ENCODE results near the gene TPSAB1. TPM values are rescaled to one million over a fixed set of nuclear protein-coding genes. Genes with fewer than 3 reads are reported as not detected.
"Not testable (repeated sequence)": the region's sequence is repeated elsewhere in the genome, so short reads cannot be mapped to it uniquely, and the experiment has no call there.

TPSAB1 gene
- total RNA-seq, 2 experiments from 2014 or later, result not detected

DNA sequence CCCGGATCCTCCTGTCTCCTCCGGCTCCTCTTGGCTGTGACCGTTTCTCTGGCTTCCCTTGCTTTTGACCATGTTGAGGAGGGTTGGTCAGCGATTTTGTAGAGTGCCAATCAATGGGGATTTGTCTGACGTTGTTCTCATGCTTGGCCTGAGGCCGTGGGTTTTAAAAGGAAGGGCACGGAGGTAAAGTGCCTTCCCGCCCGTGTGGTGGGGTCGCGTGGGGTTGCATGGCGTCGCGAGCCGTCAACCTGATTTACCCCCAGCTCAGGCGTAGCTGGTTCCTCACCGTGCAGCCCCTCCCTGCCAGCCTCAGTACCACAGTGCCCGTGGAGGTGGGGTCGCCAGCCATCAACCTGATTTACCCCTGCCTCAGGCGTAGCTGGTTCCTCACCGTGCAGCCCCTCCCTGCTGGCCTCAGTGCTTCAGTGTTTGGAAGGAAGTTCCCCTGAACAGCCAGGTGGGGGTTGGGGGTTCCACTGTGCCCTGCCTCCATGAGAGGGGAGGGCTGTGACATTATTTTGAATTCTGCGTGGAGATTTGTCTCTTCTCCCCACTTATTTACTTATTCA is 5.0 kb downstream of the TPSAB1 start:
- H3K27ac Mint-ChIP-seq, result no peak overlapping the region
- no peak overlapping the region for H3K4me3 Mint-ChIP-seq
- H3K4me1 Mint-ChIP-seq, result no peaks in the 10 kb centered on the region
- no peak for DNase-seq
- peaks cover 24% of the 10 kb centered on the region for H3K27me3 Mint-ChIP-seq
- no peaks in the 10 kb centered on the region for H3K36me3 Mint-ChIP-seq
- no peaks in the 10 kb centered on the region for H3K9me3 Mint-ChIP-seq

DNA sequence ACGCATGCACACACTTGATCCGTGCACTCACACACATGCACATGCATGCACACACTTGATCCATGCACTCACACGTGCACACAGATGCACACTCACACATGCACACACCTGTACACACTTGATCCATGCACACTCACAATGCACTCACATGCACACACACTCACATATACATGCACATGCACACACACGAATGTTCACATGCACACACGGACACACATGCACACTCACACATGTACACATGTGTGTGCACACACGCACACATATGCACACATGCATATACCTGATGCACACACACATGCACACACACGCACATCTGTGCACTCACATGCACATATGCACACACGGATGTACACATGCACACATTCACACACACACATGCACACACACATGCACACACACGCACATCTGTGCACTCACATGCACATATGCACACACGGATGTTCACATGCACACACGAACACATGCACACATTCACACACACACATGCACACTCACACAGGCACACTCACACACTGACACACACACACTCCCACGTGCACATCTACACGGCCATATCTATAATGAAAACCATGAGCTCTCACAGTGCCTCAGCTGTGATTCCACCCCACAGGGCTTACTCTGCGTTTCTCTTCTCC is 7.5 kb downstream of the TPSAB1 start:
- not testable (repeated sequence) for DNase-seq, H3K4me1 Mint-ChIP-seq, H3K27ac Mint-ChIP-seq, H3K4me3 Mint-ChIP-seq, H3K9me3 Mint-ChIP-seq, H3K36me3 Mint-ChIP-seq
- H3K27me3 Mint-ChIP-seq, result peaks cover 24% of the 10 kb centered on the region

DNA sequence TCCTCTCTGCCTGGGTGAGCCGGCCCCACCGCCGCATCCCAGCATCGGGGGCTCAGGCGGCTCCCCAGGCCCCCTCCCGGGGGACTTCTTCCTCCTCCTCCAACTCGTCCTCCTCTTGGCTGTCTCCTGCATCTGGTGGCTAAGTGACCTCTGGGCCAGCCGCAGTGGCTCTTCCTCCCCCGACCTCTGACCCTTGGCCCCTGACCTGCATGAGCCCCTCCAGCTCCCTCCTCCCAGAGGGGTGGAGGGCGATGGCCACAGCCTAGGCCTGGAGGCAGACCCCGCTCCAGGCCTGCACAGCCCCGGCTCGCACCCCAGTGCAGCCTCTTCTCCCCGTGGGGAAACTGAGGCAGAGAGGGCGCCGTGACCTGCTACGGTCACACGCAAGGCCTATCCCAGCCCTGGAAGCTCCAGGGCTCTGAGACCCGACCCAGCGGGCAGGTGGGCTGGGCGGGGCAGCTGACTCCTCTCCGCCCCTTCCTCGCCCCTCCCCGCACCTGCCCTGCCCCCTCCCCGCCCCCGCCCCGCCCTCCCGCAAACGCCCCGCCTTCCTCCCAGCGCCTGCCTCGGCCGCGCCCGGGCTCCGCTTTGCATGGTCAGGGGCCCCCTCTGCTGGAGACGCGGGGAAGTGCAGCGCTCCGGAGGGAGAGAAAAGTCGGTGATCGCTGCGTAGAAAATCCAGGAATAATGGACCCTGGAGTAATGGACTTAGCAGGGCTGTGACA is 8.7 kb downstream of the TPSAB1 start:
- H3K9me3 Mint-ChIP-seq, H3K4me3 Mint-ChIP-seq, H3K36me3 Mint-ChIP-seq, DNase-seq, H3K27ac Mint-ChIP-seq, H3K4me1 Mint-ChIP-seq: not testable (repeated sequence)
- peaks cover 24% of the 10 kb centered on the region for H3K27me3 Mint-ChIP-seq

DNA sequence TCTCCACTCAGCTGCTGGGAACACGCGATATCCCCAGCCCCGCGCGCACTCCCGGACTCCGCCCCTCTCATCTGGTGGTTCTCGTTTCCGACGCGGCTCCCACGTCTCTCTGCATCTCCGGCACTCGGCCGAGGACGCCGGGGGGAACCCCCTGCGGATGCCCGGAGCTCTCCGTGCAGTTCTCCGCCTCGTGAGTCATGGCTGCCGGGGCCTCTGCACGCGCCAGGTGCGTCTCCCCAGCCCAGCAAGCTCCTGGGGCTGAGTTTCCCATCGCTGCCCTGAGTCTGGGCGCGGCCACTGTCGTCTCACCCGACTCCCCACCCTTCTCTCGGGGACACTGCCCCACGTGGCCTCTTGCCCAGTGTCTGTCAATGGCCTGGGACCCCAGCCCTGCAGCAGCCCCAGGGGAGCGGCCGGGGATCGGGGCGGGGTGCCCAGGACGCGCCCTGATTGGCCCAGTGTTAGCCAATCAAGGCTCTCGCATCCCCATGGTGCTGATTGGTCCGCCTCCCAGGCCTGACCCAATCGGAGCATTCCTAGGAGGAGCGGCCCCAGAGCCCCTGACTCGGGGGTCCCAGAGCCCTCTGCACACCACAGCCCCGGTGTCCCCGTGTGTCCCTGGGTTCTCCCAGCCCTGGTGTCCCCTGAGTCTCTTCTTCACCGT is 13.3 kb downstream of the TPSAB1 start:
- not testable (repeated sequence) for H3K27me3 Mint-ChIP-seq, H3K27ac Mint-ChIP-seq, H3K4me3 Mint-ChIP-seq, DNase-seq, H3K9me3 Mint-ChIP-seq, H3K36me3 Mint-ChIP-seq, H3K4me1 Mint-ChIP-seq

DNA sequence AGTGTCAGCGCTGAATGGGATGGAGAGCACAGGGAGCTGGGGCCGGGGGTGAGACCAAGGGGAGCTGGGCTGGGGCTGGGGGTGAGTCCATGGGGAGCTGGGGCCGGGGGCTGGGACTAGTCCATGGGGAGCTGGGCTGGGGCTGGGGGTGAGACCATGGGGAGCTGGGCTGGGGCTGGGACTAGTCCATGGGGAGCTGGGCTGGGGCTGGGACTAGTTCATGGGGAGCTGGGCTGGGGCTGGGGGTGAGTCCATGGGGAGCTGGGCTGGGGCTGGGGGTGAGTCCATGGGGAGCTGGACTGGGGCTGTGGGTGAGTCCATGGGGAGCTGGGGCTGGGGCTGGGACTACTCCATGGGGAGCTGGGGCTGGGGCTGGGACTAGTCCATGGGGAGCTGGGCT is 14.3 kb downstream of the TPSAB1 start:
- peaks cover 12% of the 10 kb centered on the region for H3K27me3 Mint-ChIP-seq
- H3K36me3 Mint-ChIP-seq, H3K4me3 Mint-ChIP-seq, H3K27ac Mint-ChIP-seq, H3K9me3 Mint-ChIP-seq, H3K4me1 Mint-ChIP-seq, DNase-seq: not testable (repeated sequence)

DNA sequence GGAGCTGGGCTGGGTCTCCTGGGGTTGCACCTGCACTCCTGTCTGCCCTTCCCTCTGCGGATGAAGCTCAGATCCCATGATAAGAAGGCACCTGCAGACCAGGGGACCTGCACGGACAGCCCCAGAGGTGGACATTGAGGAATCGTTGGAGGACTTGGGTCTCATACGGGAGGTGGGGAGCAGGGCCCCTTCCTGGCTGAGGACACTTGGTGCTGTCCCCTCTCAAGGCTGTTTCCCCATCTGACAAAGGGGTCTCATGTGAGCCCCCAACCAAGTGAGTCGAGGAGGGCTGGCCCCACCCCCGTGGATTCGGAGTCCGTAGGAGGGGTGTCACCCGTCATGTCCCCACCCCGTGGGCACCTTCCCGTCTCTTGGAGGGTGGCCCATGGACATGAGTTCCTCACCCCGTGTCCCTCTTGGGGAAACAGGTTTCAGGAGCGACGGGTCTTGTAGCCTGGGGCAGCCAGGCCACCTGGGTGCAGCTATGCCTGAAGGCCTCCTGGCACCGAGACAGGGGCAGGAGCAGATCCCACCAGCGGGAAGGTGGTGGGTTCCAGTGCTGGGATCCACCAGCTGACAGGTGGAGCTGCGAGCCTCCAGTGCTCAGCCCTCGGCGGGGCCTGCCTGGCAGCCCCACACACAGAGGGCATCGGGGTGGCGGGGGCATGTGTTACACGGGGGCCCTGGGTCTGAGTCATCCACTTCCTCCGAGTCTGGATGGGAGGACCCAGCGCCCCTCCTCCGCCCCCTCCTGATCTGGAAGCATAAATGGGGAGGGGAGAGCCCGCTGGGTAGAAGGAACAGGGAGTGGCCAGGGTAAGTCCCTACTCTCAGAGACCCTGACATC is 15.0 kb downstream of the TPSAB1 start, which contains the start of gene TPSD1:
Gene TPSD1 (plus strand): TSS at position 794 of the 847 bp plus-strand sequence. CDS start 212 bp downstream, outside the sequence.
- peaks cover 18% of the 10 kb centered on the region for H3K27me3 Mint-ChIP-seq
- H3K4me3 Mint-ChIP-seq, H3K4me1 Mint-ChIP-seq, H3K36me3 Mint-ChIP-seq, H3K27ac Mint-ChIP-seq, DNase-seq, H3K9me3 Mint-ChIP-seq: not testable (repeated sequence)

DNA sequence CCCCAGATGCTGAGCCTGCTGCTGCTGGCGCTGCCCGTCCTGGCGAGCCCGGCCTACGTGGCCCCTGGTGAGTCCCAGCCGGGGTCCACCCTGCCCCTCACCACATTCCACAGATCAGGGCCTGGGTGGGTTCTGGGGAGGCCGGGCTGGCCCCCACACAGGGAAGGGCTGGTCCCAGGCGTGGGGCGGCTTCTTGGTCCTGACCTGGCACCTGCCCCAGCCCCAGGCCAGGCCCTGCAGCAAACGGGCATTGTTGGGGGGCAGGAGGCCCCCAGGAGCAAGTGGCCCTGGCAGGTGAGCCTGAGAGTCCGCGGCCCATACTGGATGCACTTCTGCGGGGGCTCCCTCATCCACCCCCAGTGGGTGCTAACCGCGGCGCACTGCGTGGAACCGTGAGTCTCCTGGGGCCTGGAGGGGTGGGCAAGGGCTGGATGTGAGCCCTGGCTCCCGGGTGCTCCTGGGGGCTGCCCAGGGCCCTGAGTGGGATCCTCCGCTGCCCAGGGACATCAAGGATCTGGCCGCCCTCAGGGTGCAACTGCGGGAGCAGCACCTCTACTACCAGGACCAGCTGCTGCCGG is 15.9 kb downstream of the TPSAB1 start:
- H3K9me3 Mint-ChIP-seq, H3K27ac Mint-ChIP-seq, H3K4me3 Mint-ChIP-seq, DNase-seq, H3K4me1 Mint-ChIP-seq, H3K36me3 Mint-ChIP-seq: not testable (repeated sequence)
- H3K27me3 Mint-ChIP-seq, result peaks cover 24% of the 10 kb centered on the region

DNA sequence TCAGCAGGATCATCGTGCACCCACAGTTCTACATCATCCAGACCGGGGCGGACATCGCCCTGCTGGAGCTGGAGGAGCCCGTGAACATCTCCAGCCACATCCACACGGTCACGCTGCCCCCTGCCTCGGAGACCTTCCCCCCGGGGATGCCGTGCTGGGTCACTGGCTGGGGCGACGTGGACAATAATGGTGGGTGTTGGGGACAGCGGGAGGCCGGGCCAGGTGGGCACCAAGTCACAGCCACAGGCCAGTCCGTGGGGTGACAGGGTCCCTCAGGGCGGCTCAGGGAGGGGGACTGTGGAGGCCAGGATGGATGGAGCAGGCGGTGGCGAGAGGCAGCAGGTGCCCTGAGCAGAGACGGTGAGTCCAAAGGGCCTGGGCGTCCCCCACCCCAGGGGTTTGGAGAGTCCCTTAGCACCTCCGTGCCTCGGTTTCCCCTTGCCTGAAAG is 16.4 kb downstream of the TPSAB1 start:
- no peak overlapping the region for H3K4me3 Mint-ChIP-seq
- peaks cover 28% of the 10 kb centered on the region for H3K27me3 Mint-ChIP-seq
- DNase-seq, result no peak
- no peaks in the 10 kb centered on the region for H3K9me3 Mint-ChIP-seq
- H3K27ac Mint-ChIP-seq, result no peak overlapping the region
- H3K4me1 Mint-ChIP-seq, result peaks cover 3% of the 10 kb centered on the region
- no peaks in the 10 kb centered on the region for H3K36me3 Mint-ChIP-seq

- no peak overlapping the region for H3K4me3 Mint-ChIP-seq
- peaks cover 34% of the 10 kb centered on the region for H3K27me3 Mint-ChIP-seq
- H3K27ac Mint-ChIP-seq, result no peak overlapping the region
- H3K36me3 Mint-ChIP-seq, result no peaks in the 10 kb centered on the region
- no peaks in the 10 kb centered on the region for H3K9me3 Mint-ChIP-seq
- no peak for DNase-seq
- H3K4me1 Mint-ChIP-seq, result peaks cover 3% of the 10 kb centered on the region
Measured at GRCh38 chr16:1257561-1258224, 17.2 kb downstream of the TPSAB1 start.

DNA sequence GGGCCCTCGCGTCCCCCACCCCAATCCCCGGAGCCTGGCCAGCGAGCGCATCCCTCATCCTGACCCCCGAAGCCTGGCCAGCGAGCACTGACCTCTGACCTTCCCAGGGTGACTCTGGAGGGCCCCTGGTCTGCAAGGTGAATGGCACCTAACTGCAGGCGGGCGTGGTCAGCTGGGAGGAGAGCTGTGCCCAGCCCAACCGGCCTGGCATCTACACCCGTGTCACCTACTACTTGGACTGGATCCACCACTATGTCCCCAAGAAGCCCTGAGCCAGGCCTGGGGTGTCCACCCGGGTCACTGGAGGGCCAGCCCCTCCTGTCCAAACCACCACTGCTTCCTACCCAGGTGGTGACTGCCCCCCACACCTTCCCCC is 17.7 kb downstream of the TPSAB1 start:
- no peak for DNase-seq
- Mint-ChIP-seq H3K27ac (no peak overlapping the region), H3K4me3 (no peak overlapping the region), H3K9me3 (no peaks in the 10 kb centered on the region), H3K27me3 (peaks cover 34% of the 10 kb centered on the region), H3K36me3 (no peaks in the 10 kb centered on the region), H3K4me1 (peaks cover 3% of the 10 kb centered on the region)

GRCh38 chr16:1258906-1259759 is 18.6 kb downstream of the TPSAB1 start:
- peaks cover 34% of the 10 kb centered on the region for H3K27me3 Mint-ChIP-seq
- H3K9me3 Mint-ChIP-seq, result no peaks in the 10 kb centered on the region
- no peaks in the 10 kb centered on the region for H3K36me3 Mint-ChIP-seq
- H3K4me3 Mint-ChIP-seq, result no peak overlapping the region
- DNase-seq, result no peak
- peaks cover 3% of the 10 kb centered on the region for H3K4me1 Mint-ChIP-seq
- H3K27ac Mint-ChIP-seq, result no peak overlapping the region

DNA sequence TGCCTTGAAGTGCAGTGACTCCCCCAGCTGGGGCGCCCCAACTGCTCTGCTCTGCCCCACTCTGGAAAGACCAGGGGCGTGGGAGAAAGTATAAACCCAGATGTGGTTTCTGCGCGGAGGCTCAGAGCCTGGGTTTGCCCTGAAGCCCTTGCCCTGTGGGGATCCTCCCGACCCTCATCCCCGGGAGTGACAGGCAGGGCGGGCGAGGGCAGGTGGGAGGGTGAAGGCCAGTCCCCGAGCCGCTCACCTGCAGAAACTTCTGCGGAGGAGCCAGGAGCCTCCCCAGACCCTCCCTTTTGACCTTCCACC is 19.2 kb downstream of the TPSAB1 start:
- DNase-seq, result no peak
- Mint-ChIP-seq H3K36me3 (no peaks in the 10 kb centered on the region), H3K4me3 (no peak overlapping the region)

GRCh38 chr16:1260101-1260680 is 19.7 kb downstream of the TPSAB1 start:
- no peak for DNase-seq
- peaks cover 3% of the 10 kb centered on the region for H3K9me3 Mint-ChIP-seq
- H3K4me3 Mint-ChIP-seq, result peak overlapping the region; percentile 50
- no peaks in the 10 kb centered on the region for H3K36me3 Mint-ChIP-seq
- H3K4me1 Mint-ChIP-seq, result peaks cover 3% of the 10 kb centered on the region
- H3K27me3 Mint-ChIP-seq, result peaks cover 34% of the 10 kb centered on the region
- no peak overlapping the region for H3K27ac Mint-ChIP-seq

More for the DNA sequence above, 19.2 kb downstream of the TPSAB1 start:
- peaks cover 3% of the 10 kb centered on the region for H3K9me3 Mint-ChIP-seq
- peaks cover 3% of the 10 kb centered on the region for H3K4me1 Mint-ChIP-seq
- peaks cover 34% of the 10 kb centered on the region for H3K27me3 Mint-ChIP-seq
- no peak overlapping the region for H3K27ac Mint-ChIP-seq

Measured in activated naive CD8-positive, alpha-beta T cell treated with anti-CD3 and anti-CD28 coated beads for 36 hours (primary cell).